GM18951 (cell line): ENCODE measurements around the gene ANKFY1.

Source experiments
- POLR2A ChIP-seq: IDR thresholded peaks from 4 replicates; pipeline ENCODE4 v1.6.1; 2011; ENCODE audit warnings: mild to moderate bottlenecking; ENCODE audit not compliant: insufficient read length, insufficient read depth; ENCODE audit errors: extremely low read depth
- in situ Hi-C: fragments of 300-500 bp; cut with MboI; formaldehyde crosslinking; loops from one replicate; pipeline ENCODE4 v1.12.0; 2022; ENCODE audit warnings: low sequenced_read_pairs, mixed read lengths, inconsistent platforms; ENCODE audit not compliant: unreplicated experiment

The ANKFY1 gene

GRCh38 chr17:4221899-4222659, 41.7 kb downstream of the ANKFY1 start:
- in situ Hi-C loops = no loop called here
- TF ChIP-seq POLR2A = no peak

GRCh38 chr17:4221163-4221562, 42.6 kb downstream of the ANKFY1 start:
- TF ChIP-seq POLR2A = no peak
- in situ Hi-C loops = no loop called here

- in situ Hi-C loops = no loop called here
- no peak for TF ChIP-seq POLR2A
Observed at GRCh38 chr17:4220655-4221054, 43.1 kb downstream of the ANKFY1 start.

- in situ Hi-C loops = loop anchor here (10.0 kb wide), 1 partner anchor 196 kb away; no protein-coding TSS in a partner anchor
- no peak for TF ChIP-seq POLR2A
Observed at GRCh38 chr17:4219241-4219640, 44.5 kb downstream of the ANKFY1 start.

GRCh38 chr17:4215882-4216570, 47.8 kb downstream of the ANKFY1 start:
- in situ Hi-C loops = loop anchor here (10.0 kb wide), 1 partner anchor 199 kb away; no protein-coding TSS in a partner anchor
- no peak for TF ChIP-seq POLR2A

- in situ Hi-C loops = loop anchor here (10.0 kb wide), 1 partner anchor 201 kb away; no protein-coding TSS in a partner anchor
- no peak for TF ChIP-seq POLR2A
Observed at GRCh38 chr17:4214157-4214556, 49.6 kb downstream of the ANKFY1 start.

- in situ Hi-C loops = loop anchor here (10.0 kb wide), 1 partner anchor 205 kb away; no protein-coding TSS in a partner anchor
Observed at GRCh38 chr17:4209611-4210010, 54.2 kb downstream of the ANKFY1 start.

GRCh38 chr17:4208238-4208637, 55.5 kb downstream of the ANKFY1 start:
- no peak for TF ChIP-seq POLR2A
- in situ Hi-C loops = no loop called here

More at GRCh38 chr17:4209611-4210010, 54.2 kb downstream of the ANKFY1 start:
- no peak for TF ChIP-seq POLR2A

- TF ChIP-seq POLR2A = no peak
- in situ Hi-C loops = no loop called here
Observed at GRCh38 chr17:4206962-4207361, 56.8 kb downstream of the ANKFY1 start.

GRCh38 chr17:4205917-4206316, 57.9 kb downstream of the ANKFY1 start:
- in situ Hi-C loops = no loop called here
- no peak for TF ChIP-seq POLR2A

GRCh38 chr17:4204710-4205173, 59.0 kb downstream of the ANKFY1 start:
- in situ Hi-C loops = no loop called here
- TF ChIP-seq POLR2A = no peak

- TF ChIP-seq POLR2A = no peak
- in situ Hi-C loops = no loop called here
Observed at GRCh38 chr17:4204190-4204589, 59.6 kb downstream of the ANKFY1 start.

- in situ Hi-C loops = no loop called here
Observed at GRCh38 chr17:4201226-4201625, 62.6 kb downstream of the ANKFY1 start.

More at GRCh38 chr17:4201226-4201625, 62.6 kb downstream of the ANKFY1 start:
- no peak for TF ChIP-seq POLR2A
